GM13976 (cell line): ENCODE data around the gene PIGN.
A peak's percentile ranks its signal among the peaks of the same experiment; 100 is the strongest.

Source experiments
- DNase-seq: peaks from one replicate; pipeline ENCODE4 v3.0.0; 2012; ENCODE audit warnings: low spot score
- in situ Hi-C: fragments of 300-500 bp; cut with MboI; formaldehyde crosslinking; loops from one replicate; pipeline ENCODE4 v1.12.0; 2022; ENCODE audit warnings: low sequenced_read_pairs, mixed read lengths, inconsistent platforms; ENCODE audit not compliant: unreplicated experiment
- TF ChIP-seq, protein P1 (sequence below): IDR thresholded peaks from 2 replicates; pipeline ENCODE4 v1.5.1; 2012; ENCODE audit warnings: borderline replicate concordance, mild to moderate bottlenecking; ENCODE audit not compliant: insufficient read depth; ENCODE audit errors: extremely low read depth, missing control alignments, control extremely low read depth

The PIGN gene, protein sequence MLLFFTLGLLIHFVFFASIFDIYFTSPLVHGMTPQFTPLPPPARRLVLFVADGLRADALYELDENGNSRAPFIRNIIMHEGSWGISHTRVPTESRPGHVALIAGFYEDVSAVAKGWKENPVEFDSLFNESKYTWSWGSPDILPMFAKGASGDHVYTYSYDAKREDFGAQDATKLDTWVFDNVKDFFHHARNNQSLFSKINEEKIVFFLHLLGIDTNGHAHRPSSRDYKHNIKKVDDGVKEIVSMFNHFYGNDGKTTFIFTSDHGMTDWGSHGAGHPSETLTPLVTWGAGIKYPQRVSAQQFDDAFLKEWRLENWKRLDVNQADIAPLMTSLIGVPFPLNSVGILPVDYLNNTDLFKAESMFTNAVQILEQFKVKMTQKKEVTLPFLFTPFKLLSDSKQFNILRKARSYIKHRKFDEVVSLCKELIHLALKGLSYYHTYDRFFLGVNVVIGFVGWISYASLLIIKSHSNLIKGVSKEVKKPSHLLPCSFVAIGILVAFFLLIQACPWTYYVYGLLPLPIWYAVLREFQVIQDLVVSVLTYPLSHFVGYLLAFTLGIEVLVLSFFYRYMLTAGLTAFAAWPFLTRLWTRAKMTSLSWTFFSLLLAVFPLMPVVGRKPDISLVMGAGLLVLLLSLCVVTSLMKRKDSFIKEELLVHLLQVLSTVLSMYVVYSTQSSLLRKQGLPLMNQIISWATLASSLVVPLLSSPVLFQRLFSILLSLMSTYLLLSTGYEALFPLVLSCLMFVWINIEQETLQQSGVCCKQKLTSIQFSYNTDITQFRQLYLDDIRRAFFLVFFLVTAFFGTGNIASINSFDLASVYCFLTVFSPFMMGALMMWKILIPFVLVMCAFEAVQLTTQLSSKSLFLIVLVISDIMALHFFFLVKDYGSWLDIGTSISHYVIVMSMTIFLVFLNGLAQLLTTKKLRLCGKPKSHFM

DNA sequence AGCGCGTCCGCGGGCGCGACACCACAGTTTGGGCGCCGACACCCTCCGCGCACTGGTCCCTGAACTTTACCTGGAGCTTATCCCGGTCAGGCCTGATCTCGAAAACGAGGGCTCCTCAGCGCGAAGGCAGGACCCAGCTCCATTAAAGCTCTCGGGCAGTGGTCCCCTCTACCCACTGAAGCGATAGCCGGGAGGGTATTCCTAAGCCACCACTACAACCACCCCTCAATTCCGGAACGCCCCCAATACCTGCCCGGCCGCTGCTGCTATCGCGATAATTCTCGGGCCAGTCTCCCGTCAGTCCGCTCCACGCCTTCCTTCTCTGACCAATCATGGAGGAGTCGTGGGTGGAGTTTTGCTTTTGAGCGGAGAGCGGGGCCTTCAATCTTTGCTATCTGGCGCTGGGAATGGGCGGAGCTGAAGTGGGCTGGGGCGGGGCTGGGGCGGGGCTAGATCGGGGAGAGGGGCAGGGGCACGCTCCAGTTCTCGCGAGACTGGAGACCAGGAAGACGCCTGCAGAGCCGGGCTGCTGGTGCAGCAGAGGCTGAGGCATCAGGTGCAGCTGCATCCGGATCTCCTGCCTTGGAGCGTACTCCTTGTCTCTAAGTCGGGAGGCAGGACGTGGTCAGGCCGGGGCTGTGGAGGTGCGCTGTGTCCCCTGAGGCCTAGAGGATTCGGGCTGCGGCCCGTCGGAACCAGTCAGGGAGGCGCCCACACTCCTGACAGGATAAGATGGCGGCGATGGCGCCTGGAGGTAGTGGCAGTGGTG is at the start of gene PIGN, which contains the start of gene RELCH:
PIGN (minus strand) TSS at position 283 of the 769 bp plus-strand sequence. CDS start 25,703 bp downstream, outside the sequence.
RELCH (plus strand) TSS at position 482 of the 769 bp plus-strand sequence; CDS start at position 733, 251 bp downstream.
- in situ Hi-C loops, result loop anchor here (25.0 kb wide), 3 partner anchors 250 to 800 kb away; no protein-coding TSS in a partner anchor

DNA sequence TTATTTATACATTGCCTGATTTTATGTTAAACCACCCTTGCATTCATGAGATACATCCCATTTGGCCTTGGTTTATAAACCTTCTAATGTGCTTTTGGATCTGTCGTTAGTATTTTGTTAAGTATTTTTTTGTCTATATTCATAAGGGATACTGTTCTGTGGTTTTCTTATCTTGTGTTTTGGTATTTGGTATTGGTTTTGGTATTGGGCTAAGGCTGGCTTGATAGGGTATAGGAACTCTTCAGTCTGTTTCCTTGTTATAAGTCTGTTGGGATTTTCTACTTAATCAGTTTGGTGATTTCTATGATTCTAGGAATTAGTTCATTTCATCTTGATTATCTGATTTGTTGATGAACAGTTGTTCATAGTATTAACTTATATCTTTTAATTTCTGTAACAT is 49.4 kb upstream of the PIGN start:
- TF ChIP-seq, protein P1, sequence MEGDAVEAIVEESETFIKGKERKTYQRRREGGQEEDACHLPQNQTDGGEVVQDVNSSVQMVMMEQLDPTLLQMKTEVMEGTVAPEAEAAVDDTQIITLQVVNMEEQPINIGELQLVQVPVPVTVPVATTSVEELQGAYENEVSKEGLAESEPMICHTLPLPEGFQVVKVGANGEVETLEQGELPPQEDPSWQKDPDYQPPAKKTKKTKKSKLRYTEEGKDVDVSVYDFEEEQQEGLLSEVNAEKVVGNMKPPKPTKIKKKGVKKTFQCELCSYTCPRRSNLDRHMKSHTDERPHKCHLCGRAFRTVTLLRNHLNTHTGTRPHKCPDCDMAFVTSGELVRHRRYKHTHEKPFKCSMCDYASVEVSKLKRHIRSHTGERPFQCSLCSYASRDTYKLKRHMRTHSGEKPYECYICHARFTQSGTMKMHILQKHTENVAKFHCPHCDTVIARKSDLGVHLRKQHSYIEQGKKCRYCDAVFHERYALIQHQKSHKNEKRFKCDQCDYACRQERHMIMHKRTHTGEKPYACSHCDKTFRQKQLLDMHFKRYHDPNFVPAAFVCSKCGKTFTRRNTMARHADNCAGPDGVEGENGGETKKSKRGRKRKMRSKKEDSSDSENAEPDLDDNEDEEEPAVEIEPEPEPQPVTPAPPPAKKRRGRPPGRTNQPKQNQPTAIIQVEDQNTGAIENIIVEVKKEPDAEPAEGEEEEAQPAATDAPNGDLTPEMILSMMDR, result no peak
- DNase-seq, result no peak
- in situ Hi-C loops, result no loop called here

More for the DNA sequence above, at the start of gene PIGN, which contains the start of gene RELCH:
- DNase-seq, result peak; percentile 98
- TF ChIP-seq, protein P1, result no peak

DNA sequence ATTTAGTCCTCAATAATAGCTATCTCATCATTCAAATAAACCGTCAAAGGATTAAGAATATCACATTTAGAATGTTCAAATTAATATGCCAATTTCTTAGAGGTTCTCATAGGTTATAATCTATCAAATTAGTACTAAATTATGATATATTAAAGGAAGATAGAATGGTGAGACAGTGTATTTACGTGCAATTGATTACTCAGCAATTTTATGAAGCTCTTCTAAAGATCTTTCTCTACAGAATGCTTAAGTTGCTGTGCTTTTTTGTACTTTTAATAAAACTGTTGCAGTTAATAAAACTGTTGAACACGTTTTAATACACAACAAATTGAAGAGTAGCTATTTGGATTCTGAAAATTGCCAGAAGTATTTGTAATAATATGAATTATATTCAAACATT is 39.2 kb upstream of the PIGN start:
- DNase-seq, result no peak
- TF ChIP-seq, protein P1, result no peak
- in situ Hi-C loops, result no loop called here

DNA sequence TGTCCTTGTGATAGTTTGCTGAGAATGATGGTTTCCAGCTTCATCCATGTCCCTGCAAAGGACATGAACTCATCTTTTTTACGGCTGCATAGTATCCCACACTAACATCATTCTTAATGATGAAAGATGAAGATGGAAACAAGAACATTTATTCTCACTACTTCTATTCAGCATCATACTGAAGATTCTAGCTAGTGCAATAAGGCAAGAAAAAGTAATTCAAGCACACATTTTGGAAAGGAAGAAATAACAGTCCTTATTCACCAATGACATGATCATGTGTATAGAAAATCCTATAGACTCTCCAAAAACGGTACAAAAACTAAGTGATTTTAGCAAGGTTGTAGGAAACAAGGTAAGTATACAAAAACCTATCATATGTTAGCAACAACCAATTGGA is 37.4 kb upstream of the PIGN start:
- in situ Hi-C loops, result no loop called here
- TF ChIP-seq, protein P1, result no peak
- no peak for DNase-seq

DNA sequence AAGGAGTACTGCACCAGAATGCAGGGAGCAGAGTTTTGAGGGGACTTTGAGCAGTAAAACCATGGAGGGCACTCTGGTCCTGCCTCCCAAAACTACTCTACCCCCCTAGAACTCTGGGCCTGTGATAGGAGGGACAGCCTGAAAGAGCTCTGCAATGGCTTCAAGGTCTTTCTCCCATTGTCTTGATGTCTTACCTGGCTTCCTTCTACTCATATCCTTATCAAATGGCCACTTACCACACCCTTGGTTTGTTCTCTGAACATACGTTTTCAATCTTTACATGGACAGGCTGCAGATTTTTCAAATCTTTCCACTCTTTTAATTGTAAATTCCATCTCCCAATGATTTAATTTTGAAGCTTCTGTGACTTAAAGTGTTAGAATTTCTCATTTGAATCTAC is 27.9 kb upstream of the PIGN start:
- DNase-seq, result no peak
- TF ChIP-seq, protein P1, result no peak
- in situ Hi-C loops, result no loop called here
